Thyroid gland (tissue), 4 donors: ENCODE data around the gene ECEL1. TPM values are rescaled to one million over a fixed set of nuclear protein-coding genes. Genes with fewer than 3 reads are reported as not detected.

Source experiments
- DNase-seq, 2 donors: peaks; one replicate each; pipeline ENCODE4 v3.0.0-alpha.2; 2019
- H3K27ac ChIP-seq, 3 donors: fragments of 200-600 bp; sonication (generic); 1 replicate in 2 of 3; 2 replicates in 1 of 3; pipeline ENCODE4 v1.5.1; 2016 to 2019; ENCODE audit warnings: mild to moderate bottlenecking in 1 of 3, moderate library complexity in 1 of 3
- H3K27me3 ChIP-seq: fragments of 200-600 bp; sonication (generic); one replicate; pipeline ENCODE4 v1.5.1; 2019
- H3K36me3 ChIP-seq, 2 donors: fragments of 200-600 bp; sonication (generic); one replicate each; pipeline ENCODE4 v1.5.1; 2016 to 2019
- H3K4me1 ChIP-seq, 2 donors: fragments of 200-600 bp; sonication (generic); one replicate each; pipeline ENCODE4 v1.5.1; 2017 to 2019
- H3K4me3 ChIP-seq, 3 donors: fragments of 200-600 bp; sonication (generic); replicated peaks in 1 of 3; 1 replicate in 2 of 3; 2 replicates in 1 of 3; pipeline ENCODE4 v1.5.1; 2016; ENCODE audit warnings: mild to moderate bottlenecking in 1 of 3
- H3K9me3 ChIP-seq: fragments of 200-600 bp; sonication (generic); one replicate; pipeline ENCODE4 v1.5.1; 2017
- POLR2A ChIP-seq, 2 donors: fragments of 450-650 bp; IDR thresholded peaks; one replicate each; pipeline ENCODE4 v1.6.1; 2017; ENCODE audit warnings: antibody characterized with exemption in 2 of 2, mild to moderate bottlenecking in 2 of 2, moderate library complexity in 1 of 2
- WGBS, 2 donors: methylation state at CpG; one replicate each; pipeline ENCODE4 v1.1.5; 2017; 5-methylcytosine and 5-hydroxymethylcytosine counted together
- intact Hi-C: fragments of 100-400 bp; cut with DNase I; formaldehyde crosslinking; loops from one replicate; pipeline ENCODE4 v1.15.1; 2023
- total RNA-seq, 4 donors: library from RNA; depleted of rRNA; stranded (reverse); fragments of >200 nt; gene quantifications; one replicate each; pipeline ENCODE4 v1.2.3, GENCODE V29; 2016
- TF ChIP-seq, protein P1 (sequence below), 6 experiments: fragments of 200-600 bp in 3 of 6; fragments of 450-650 bp in 3 of 6; sonication (generic) in 3 of 6; IDR thresholded peaks; one replicate each; pipeline ENCODE4 v1.5.1; 2016 to 2019; ENCODE audit warnings: antibody characterized with exemption in 6 of 6, mild to moderate bottlenecking in 2 of 6, inconsistent platforms in 1 of 6, moderate library complexity in 1 of 6

ECEL1 gene
- total RNA-seq, 4 donors from 2014 or later, result 0.11 to 1.5 (median 1.2) TPM

DNA sequence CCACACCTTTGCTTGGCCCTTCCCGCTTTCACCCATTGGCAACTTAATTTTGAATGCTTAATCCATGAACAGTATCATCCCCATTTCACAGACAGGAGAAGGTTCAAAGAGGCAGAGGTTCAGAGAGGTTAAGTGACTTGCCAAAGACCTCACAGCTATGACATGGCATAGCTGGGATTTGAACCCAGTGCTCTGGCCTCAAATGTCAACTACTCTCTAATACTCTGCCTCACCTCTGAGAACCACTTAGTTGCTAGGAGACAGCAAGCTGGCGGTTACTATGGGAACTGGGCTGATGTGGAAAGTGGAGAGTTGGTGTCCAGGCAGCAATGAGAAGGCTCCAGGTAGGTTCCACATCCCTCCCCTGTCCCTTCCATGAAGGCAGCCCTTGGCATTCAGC, 16.8 kb upstream of the ECEL1 start:
- TF ChIP-seq, protein P1, sequence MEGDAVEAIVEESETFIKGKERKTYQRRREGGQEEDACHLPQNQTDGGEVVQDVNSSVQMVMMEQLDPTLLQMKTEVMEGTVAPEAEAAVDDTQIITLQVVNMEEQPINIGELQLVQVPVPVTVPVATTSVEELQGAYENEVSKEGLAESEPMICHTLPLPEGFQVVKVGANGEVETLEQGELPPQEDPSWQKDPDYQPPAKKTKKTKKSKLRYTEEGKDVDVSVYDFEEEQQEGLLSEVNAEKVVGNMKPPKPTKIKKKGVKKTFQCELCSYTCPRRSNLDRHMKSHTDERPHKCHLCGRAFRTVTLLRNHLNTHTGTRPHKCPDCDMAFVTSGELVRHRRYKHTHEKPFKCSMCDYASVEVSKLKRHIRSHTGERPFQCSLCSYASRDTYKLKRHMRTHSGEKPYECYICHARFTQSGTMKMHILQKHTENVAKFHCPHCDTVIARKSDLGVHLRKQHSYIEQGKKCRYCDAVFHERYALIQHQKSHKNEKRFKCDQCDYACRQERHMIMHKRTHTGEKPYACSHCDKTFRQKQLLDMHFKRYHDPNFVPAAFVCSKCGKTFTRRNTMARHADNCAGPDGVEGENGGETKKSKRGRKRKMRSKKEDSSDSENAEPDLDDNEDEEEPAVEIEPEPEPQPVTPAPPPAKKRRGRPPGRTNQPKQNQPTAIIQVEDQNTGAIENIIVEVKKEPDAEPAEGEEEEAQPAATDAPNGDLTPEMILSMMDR (IDR thresholded peaks at IDR 0.05), result no peak
- no peak for TF ChIP-seq POLR2A (IDR thresholded peaks at IDR 0.05)
- WGBS, 2 donors, result 93 to 94% methylated on average over 1 to 2 of the region's 2 CpGs
- no peaks in the 10 kb centered on the region for H3K27me3 ChIP-seq

DNA sequence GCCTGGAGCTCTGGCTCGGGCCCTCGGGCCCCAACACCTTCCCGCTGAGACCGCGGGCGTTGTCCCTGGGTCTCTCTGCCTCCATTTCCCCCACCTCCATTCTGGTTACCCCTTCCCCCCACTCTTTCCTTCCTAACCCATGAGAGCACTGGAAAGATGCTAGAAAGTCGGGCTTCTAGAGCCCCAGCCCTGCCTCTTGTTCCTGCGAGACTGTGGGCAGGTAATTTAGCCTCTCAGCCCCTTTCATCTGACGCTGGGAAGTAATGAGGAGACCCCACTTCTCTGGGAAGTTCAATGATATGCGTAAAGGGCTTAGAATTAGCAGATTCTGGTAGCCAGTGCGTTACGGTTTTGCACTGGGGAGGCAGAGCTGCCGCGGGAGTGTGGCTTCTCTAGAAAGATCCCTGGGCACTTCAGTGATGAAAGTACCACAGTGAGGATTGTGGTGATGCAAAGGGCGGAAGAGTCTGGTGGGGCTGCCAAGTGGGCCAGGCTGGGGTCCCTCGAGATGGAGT, 16.2 kb upstream of the ECEL1 start:
- no peaks in the 10 kb centered on the region for H3K27me3 ChIP-seq
- intact Hi-C loops, result no loop called here
- H3K27ac ChIP-seq, result no peak overlapping the region
- H3K9me3 ChIP-seq, result no peaks in the 10 kb centered on the region
- H3K4me1 ChIP-seq, result peaks cover 8 to 23% of the 10 kb centered on the region in 2 donors
- TF ChIP-seq, protein P1 (IDR thresholded peaks at IDR 0.05), result no peak
- no peak for TF ChIP-seq POLR2A (IDR thresholded peaks at IDR 0.05)
- whole genome bisulfite sequencing, 2 donors, result 48 to 70% methylated on average over 16 of the region's 16 CpGs
- no peaks in the 10 kb centered on the region for H3K36me3 ChIP-seq
- no peak overlapping the region for H3K4me3 ChIP-seq
- no peak for DNase-seq

More for the DNA sequence above, 16.8 kb upstream of the ECEL1 start:
- no peak overlapping the region for H3K27ac ChIP-seq
- no peak overlapping the region for H3K4me3 ChIP-seq
- H3K36me3 ChIP-seq, result no peaks in the 10 kb centered on the region
- DNase-seq, result no peak
- intact Hi-C loops, result no loop called here
- H3K9me3 ChIP-seq, result no peaks in the 10 kb centered on the region
- H3K4me1 ChIP-seq, result peaks cover 8 to 23% of the 10 kb centered on the region in 2 donors

DNA sequence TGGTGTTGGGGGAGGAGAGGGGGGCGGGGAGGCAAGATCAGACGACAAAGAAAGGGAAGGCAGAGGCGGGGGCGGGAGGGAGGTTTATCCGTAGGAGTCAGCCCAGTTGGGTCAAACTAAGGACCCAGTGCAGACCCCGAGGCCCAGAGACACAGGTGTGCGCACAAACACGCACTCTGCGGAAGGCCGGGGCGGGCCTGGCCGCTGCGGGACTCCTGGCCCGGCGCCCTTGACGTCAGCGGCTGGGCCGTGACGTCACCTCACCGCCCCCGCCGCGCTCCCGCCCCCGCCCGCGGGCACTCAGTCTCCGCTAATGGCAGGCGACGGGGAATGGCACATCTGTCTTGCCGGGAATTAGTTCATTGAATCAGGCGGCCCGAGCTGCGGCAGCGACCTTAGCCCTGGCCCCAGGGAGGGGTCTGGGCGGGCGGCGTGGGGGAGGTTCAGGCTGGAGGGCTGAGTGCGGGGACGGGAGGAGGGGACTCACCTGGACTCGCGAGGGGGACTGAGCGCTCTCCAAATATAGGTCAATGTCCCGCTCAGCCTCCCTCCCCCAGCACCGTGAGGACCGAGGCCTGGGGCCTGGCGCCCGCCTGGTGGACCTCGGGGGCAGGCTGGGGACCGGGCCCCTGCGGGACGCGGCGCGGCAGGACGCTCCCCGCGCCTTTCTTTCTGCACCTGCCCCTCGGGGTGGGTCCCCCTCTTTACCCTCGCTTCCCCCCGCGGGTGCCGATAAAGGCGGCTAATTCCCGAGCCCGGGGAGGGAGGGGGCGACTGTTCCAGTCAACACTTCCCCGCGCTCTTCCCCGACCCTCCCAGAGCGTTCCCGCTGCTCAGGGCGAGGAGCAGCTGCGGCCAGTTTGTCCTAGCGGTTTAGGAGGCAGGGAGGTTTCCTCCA, 15.5 kb upstream of the ECEL1 start:
- Histone ChIP-seq H3K4me3 (peak overlapping the region in 2 of 3 donors; percentile 9 to 36), H3K36me3 (no peaks in the 10 kb centered on the region), H3K4me1 (peaks cover 8 to 23% of the 10 kb centered on the region in 2 donors), H3K27me3 (no peaks in the 10 kb centered on the region), H3K9me3 (no peaks in the 10 kb centered on the region), H3K27ac (no peak overlapping the region)
- TF ChIP-seq, protein P1 (IDR thresholded peaks at IDR 0.05), result no peak
- no peak for TF ChIP-seq POLR2A (IDR thresholded peaks at IDR 0.05)
- 17 to 22% methylated on average over 13 to 33 of the region's 75 CpGs for WGBS, 2 donors
- intact Hi-C loops, result no loop called here
- peak; percentile 21 to 27 for DNase-seq

DNA sequence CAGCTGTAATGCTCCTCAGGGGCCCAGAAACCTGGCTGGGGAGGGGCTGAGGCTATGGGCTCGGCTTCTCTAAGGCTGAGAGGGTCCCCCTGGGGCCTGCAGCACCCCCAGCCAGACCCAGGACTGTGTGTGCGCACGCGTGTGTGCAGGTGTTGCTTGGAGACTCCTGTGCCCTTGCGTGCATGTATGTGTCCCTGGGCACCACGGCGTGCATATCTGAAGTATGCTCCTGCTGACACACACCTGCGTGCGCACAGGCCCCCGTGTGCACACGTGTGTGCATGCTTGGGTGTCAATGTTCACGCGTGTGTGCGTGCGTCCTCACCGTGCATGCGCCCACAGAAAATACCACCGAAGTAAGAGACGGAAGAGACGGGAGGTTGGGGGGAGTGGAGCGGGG, 14.9 kb upstream of the ECEL1 start:
- Histone ChIP-seq H3K4me3 (peak overlapping the region in 1 of 3 donors; percentile 36), H3K9me3 (no peaks in the 10 kb centered on the region), H3K4me1 (peaks cover 8 to 23% of the 10 kb centered on the region in 2 donors), H3K27me3 (no peaks in the 10 kb centered on the region), H3K27ac (no peak overlapping the region), H3K36me3 (no peaks in the 10 kb centered on the region)
- WGBS, 2 donors, result 29 to 35% methylated on average over 18 to 19 of the region's 21 CpGs
- DNase-seq, result peak; percentile 22 to 24
- TF ChIP-seq POLR2A (IDR thresholded peaks at IDR 0.05), result no peak
- TF ChIP-seq, protein P1 (IDR thresholded peaks at IDR 0.05), result no peak
- intact Hi-C loops, result no loop called here
